Stimulated activated CD8-positive, alpha-beta memory T cell treated with anti-CD3 and anti-CD28 coated beads, Interleukin-7, amount 100 ng/mL, for 48 hours (primary cell): ENCODE results near the gene MT1H.
"Not testable (repeated sequence)": the region's sequence is repeated elsewhere in the genome, so short reads cannot be mapped to it uniquely, and the experiment has no call there.

Source experiments
- DNase-seq, 2 donors: peaks; one replicate each; pipeline ENCODE4 v3.0.0-alpha.2; 2020; ENCODE audit warnings: low read depth in 1 of 2; ENCODE audit errors: extremely low read depth in 1 of 2

The MT1H gene

DNA sequence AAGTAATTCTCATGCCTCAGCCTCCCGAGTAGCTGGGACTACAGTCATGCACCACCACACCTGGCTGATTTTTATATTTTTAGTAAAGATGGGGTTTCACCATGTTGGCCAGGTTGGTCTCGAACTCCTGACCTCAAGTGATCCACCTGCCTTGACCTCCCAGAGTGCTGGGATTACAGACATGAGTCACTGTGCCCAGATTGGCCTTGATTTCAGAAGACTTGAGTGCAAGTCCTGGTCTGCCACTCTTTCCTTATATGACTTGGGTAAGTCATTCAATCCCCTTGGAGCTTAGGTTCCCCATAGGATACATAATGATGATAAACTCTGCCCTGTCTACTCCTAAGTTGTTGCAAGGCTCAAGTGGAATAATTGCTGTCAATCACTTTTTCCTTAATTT is 47.9 kb downstream of the MT1H start:
- not testable (repeated sequence) for DNase-seq
